SK-N-MC (cell line): ENCODE measurements around the gene GAS2.

Experiments used
- EZH2 ChIP-seq: fragments of 200-600 bp; sonication (generic); IDR thresholded peaks from one replicate; pipeline ENCODE4 v1.6.1; 2017; ENCODE audit warnings: antibody characterized with exemption
- FOXP2 ChIP-seq: optimal IDR thresholded peaks from 2 replicates; pipeline ENCODE3; 2011; ENCODE audit warnings: mild to moderate bottlenecking, moderate library complexity; ENCODE audit not compliant: insufficient read depth; ENCODE audit errors: extremely low read length, control extremely low read depth
- POLR2AphosphoS5 ChIP-seq: IDR thresholded peaks from 2 replicates; pipeline ENCODE4 v1.6.1; 2012; ENCODE audit warnings: mild to moderate bottlenecking, low read depth, low read length, borderline replicate concordance

GRCh38 chr11:22668005-22668796, 1.8 kb downstream of the GAS2 start:
- TF ChIP-seq POLR2AphosphoS5: no peak
- no peak for TF ChIP-seq EZH2
- TF ChIP-seq FOXP2: no peak
